Smooth muscle cell (in vitro differentiated cells): ENCODE results near the gene HP1BP3. TPM values are rescaled to one million over a fixed set of nuclear protein-coding genes. Genes with fewer than 3 reads are reported as not detected.

Source experiments
- DNase-seq: peaks from one replicate; lab custom pipeline; 2025; ENCODE audit not compliant: unreplicated experiment; lab: John Stamatoyannopoulos, UW
- H2AFZ ChIP-seq: fragments of 200-600 bp; sonication (generic); 2 replicates; pipeline ENCODE4 v1.6.0; 2016; ENCODE audit warnings: antibody characterized with exemption, low read depth, mild to moderate bottlenecking
- H3F3A ChIP-seq: fragments of 200-600 bp; sonication (generic); 2 replicates; pipeline ENCODE4 v1.6.0; 2017; ENCODE audit warnings: antibody characterized with exemption, low read depth
- H3K27ac ChIP-seq: fragments of 200-600 bp; sonication (generic); 2 replicates; pipeline ENCODE4 v1.5.1; 2016; ENCODE audit warnings: low read depth, mild to moderate bottlenecking
- H3K27me3 ChIP-seq: fragments of 200-600 bp; sonication (generic); 2 replicates; pipeline ENCODE4 v1.6.1; 2016; ENCODE audit warnings: low read depth, mild to moderate bottlenecking
- H3K36me3 ChIP-seq: fragments of 200-600 bp; sonication (generic); 2 replicates; pipeline ENCODE4 v1.5.1; 2016; ENCODE audit warnings: low read depth
- H3K4me1 ChIP-seq: fragments of 200-600 bp; sonication (generic); 2 replicates; pipeline ENCODE4 v1.5.1; 2016; ENCODE audit warnings: low read depth
- H3K4me2 ChIP-seq: fragments of 200-600 bp; sonication (generic); 2 replicates; pipeline ENCODE4 v1.6.0; 2016; ENCODE audit warnings: mild to moderate bottlenecking
- H3K4me3 ChIP-seq: fragments of 200-600 bp; sonication (generic); 2 replicates; pipeline ENCODE4 v1.5.1; 2016; ENCODE audit warnings: mild to moderate bottlenecking
- H3K79me2 ChIP-seq: fragments of 200-600 bp; sonication (generic); 2 replicates; pipeline ENCODE4 v1.6.0; 2016; ENCODE audit warnings: low read depth, mild to moderate bottlenecking
- H3K9ac ChIP-seq: fragments of 200-600 bp; sonication (generic); 2 replicates; pipeline ENCODE4 v1.6.0; 2016; ENCODE audit warnings: low read depth
- H3K9me3 ChIP-seq: fragments of 200-600 bp; sonication (generic); replicated peaks from 2 replicates; pipeline ENCODE4 v1.5.1; 2016; ENCODE audit warnings: low read depth
- H4K20me1 ChIP-seq: fragments of 200-600 bp; sonication (generic); 2 replicates; pipeline ENCODE4 v1.6.0; 2016; ENCODE audit warnings: low read depth
- CTCF ChIP-seq: fragments of 200-600 bp; sonication (generic); IDR thresholded peaks from 2 replicates; pipeline ENCODE4 v1.5.1; 2017; ENCODE audit warnings: borderline replicate concordance, mild to moderate bottlenecking, antibody characterized with exemption; ENCODE audit not compliant: insufficient read depth, poor library complexity, severe bottlenecking
- WGBS: methylation state at CpG from one replicate; pipeline ENCODE4 v1.1.7; 2016; ENCODE audit warnings: low lambda C conversion rate; 5-methylcytosine and 5-hydroxymethylcytosine counted together
- polyA plus RNA-seq: library from polyadenylated mRNA; unstranded; fragments of >200 nt; fragmentation: Nextera tagmentation; extraction: Ambion mirVana; gene quantifications from 2 replicates; pipeline ENCODE4 v1.2.1, GENCODE V29; 2016
- total RNA-seq: library from RNA; depleted of rRNA; stranded (reverse); fragments of >200 nt; gene quantifications from 2 replicates; pipeline ENCODE4 v1.2.3, GENCODE V29; 2014

Gene HP1BP3
- total and polyA plus RNA-seq, 2 experiments from 2014 or later, result 77.9 to 110 TPM

- Histone ChIP-seq H3K4me2 (no peak overlapping the region), H4K20me1 (no peaks in the 10 kb centered on the region), H2AFZ (no peak overlapping the region), H3K36me3 (no peaks in the 10 kb centered on the region), H3K27ac (no peak overlapping the region), H3K9ac (no peak overlapping the region), H3K79me2 (no peaks in the 10 kb centered on the region), H3F3A (peaks cover 15% of the 10 kb centered on the region), H3K4me1 (no peaks in the 10 kb centered on the region), H3K9me3 (no peaks in the 10 kb centered on the region), H3K27me3 (no peaks in the 10 kb centered on the region), H3K4me3 (no peak overlapping the region)
- no peak for DNase-seq
- no peak for TF ChIP-seq CTCF
- 44% methylated on average over 5 of the region's 5 CpGs for WGBS
Measured at GRCh38 chr1:20706841-20707240, 80.3 kb downstream of the HP1BP3 start.

DNA sequence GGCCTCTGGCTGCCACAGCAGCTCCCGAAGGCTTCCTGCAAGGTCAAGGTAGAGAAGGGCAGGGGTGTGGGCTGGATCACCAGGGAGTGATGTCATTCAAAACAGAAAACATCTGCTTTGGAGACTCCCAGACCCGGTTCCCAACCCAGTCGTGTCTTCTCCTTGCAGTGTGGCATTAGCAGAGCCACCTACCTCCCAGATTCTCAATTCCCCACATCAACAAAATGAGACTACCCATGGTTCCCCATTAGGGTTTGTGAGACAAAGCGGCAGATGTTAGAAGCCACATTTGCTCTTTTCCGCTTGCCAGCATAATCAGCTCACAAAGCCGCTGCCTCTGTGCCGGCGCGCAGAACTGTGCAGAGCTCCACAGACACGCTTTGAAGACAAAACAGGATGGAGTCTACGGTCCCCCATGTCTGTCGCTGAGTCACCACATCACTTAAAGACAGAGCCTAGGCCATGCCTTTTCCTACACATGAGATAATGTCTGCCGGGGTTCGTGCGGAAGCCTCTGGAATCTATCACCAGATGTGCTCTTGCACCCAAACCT is 81.8 kb downstream of the HP1BP3 start:
- H3K4me3 ChIP-seq, result no peak overlapping the region
- H4K20me1 ChIP-seq, result no peaks in the 10 kb centered on the region
- peak overlapping the region; percentile 45 for H3K4me2 ChIP-seq
- no peak for TF ChIP-seq CTCF
- H2AFZ ChIP-seq, result no peak overlapping the region
- WGBS, result 24% methylated on average over 15 of the region's 15 CpGs
- H3K9ac ChIP-seq, result peak overlapping the region; percentile 70
- no peaks in the 10 kb centered on the region for H3K27me3 ChIP-seq
- H3K36me3 ChIP-seq, result no peaks in the 10 kb centered on the region
- peak; percentile 7 for DNase-seq
- H3K4me1 ChIP-seq, result no peaks in the 10 kb centered on the region
- H3F3A ChIP-seq, result peaks cover 15% of the 10 kb centered on the region
- peak overlapping the region; percentile 89 for H3K27ac ChIP-seq
- no peaks in the 10 kb centered on the region for H3K9me3 ChIP-seq
- H3K79me2 ChIP-seq, result no peaks in the 10 kb centered on the region

DNA sequence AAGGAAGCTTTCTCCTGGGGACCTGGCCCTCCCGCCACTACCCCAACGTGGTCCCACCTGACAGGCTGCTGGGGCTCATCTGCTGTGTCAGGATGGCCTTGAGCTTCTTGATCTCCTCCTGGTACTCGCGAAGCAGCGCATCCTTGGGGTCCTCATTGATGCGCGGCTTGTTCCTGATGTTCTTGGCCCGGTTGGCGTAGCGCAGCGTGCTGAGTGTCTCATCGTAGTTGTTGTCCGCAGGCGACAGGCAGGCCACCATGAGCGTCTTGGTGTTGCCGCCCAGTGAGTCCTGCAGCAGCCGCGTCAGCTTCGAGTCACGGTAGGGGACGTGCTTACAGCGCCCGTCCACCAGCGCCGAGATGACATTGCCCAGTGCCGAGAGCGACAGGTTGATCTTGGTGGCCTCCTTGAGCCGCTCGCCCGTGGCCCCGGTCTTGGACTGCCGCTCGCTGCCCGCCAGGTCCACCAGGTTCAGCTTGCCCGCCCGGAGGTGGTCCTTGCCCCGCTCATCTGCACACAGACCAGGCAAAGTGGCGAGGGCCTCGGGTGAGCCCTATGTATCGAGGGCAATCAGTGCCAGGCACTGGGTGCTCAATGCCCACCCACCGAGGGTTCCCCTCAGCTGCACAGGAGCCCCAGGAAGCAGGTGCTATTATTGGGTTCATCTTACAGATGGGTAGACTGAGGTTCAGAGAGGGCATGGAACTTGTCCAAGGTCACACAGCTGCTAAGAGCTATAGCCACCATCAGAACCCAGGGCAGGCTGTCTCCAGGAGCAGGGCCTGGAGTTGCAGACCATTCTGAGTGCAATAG is 82.5 kb downstream of the HP1BP3 start:
- no peaks in the 10 kb centered on the region for H3K4me1 ChIP-seq
- H3K36me3 ChIP-seq, result no peaks in the 10 kb centered on the region
- DNase-seq, result no peak
- H2AFZ ChIP-seq, result no peak overlapping the region
- WGBS, result 97% methylated on average over 41 of the region's 41 CpGs
- peak overlapping the region; percentile 70 for H3K9ac ChIP-seq
- no peaks in the 10 kb centered on the region for H4K20me1 ChIP-seq
- H3F3A ChIP-seq, result peaks cover 15% of the 10 kb centered on the region
- H3K9me3 ChIP-seq, result no peaks in the 10 kb centered on the region
- no peaks in the 10 kb centered on the region for H3K27me3 ChIP-seq
- H3K79me2 ChIP-seq, result no peaks in the 10 kb centered on the region
- no peak for TF ChIP-seq CTCF
- H3K27ac ChIP-seq, result peak overlapping the region; percentile 89
- no peak overlapping the region for H3K4me3 ChIP-seq
- peak overlapping the region; percentile 45 for H3K4me2 ChIP-seq
